Prostate gland (tissue), 2 donors: ENCODE data around the gene RAB11FIP5.

Experiments
- CTCF ChIP-seq, 4 experiments: fragments of 200-600 bp in 2 of 4; fragments of 450-650 bp in 2 of 4; sonication (generic) in 2 of 4; IDR thresholded peaks; 1 replicate in 3 of 4; 2 replicates in 1 of 4; pipeline ENCODE4 v1.5.1; 2016 to 2019; ENCODE audit warnings: antibody characterized with exemption in 4 of 4, mild to moderate bottlenecking in 2 of 4, moderate library complexity in 2 of 4
- POLR2A ChIP-seq: fragments of 450-650 bp; IDR thresholded peaks from one replicate; pipeline ENCODE4 v1.6.1; 2016; ENCODE audit warnings: antibody characterized with exemption, mild to moderate bottlenecking

GRCh38 chr2:73031725-73032701, 80.7 kb downstream of the RAB11FIP5 start:
- no peak for TF ChIP-seq CTCF (IDR thresholded peaks at IDR 0.05)
- no peak for TF ChIP-seq POLR2A
